SK-N-SH (cell line): Measurements from ENCODE around the gene HOXA6. TPM values are rescaled to one million over a fixed set of nuclear protein-coding genes. Genes with fewer than 3 reads are reported as not detected.
A peak's percentile ranks its signal among the peaks of the same experiment; 100 is the strongest.

Source experiments
- CTCF ChIA-PET: fragments of 300-600, 350-600 bp; formaldehyde crosslinking; extraction: SDS; loops from one replicate; lab custom pipeline; 2021; lab: Yijun Ruan, JAX
- POLR2A ChIA-PET: fragments of 350-600 bp; sonication (Branson Sonifier 250); formaldehyde crosslinking; extraction: SDS; loops from one replicate; lab custom pipeline; 2020; ENCODE audit warnings: antibody characterized with exemption, inconsistent platforms; lab: Yijun Ruan, JAX
- DNase-seq: peaks from one replicate; pipeline ENCODE4 v3.0.0; 2012
- H2AFZ ChIP-seq: fragments of 200-600 bp; sonication (generic); 2 replicates; pipeline ENCODE4 v1.8.1; 2016; ENCODE audit warnings: antibody characterized with exemption, mild to moderate bottlenecking, low read depth
- H3F3A ChIP-seq: fragments of 200-600 bp; sonication (generic); replicated peaks from 2 replicates; pipeline ENCODE3; 2016; ENCODE audit warnings: antibody characterized with exemption, mild to moderate bottlenecking; ENCODE audit not compliant: insufficient read depth
- H3K27ac ChIP-seq, 2 experiments: fragments of 200-500 bp in 1 of 2; fragments of 200-600 bp in 1 of 2; sonication (Bioruptor generic) in 1 of 2; sonication (generic), shearing (Covaris generic) in 1 of 2; 2 replicates each; pipeline versions ENCODE4 v1.5.1 to v1.6.1; 2014 to 2016; ENCODE audit warnings: low read depth in 2 of 2, inconsistent platforms in 1 of 2, low read length in 1 of 2, mild to moderate bottlenecking in 1 of 2, mixed read lengths in 1 of 2
- H3K27me3 ChIP-seq: fragments of 200-600 bp; sonication (generic), shearing (Covaris generic); 2 replicates; pipeline ENCODE4 v1.6.1; 2016; ENCODE audit warnings: mixed run types; ENCODE audit not compliant: insufficient read depth
- H3K36me3 ChIP-seq, 2 experiments: fragments of 200-500 bp in 1 of 2; fragments of 200-600 bp in 1 of 2; sonication (Bioruptor generic) in 1 of 2; sonication (generic) in 1 of 2; replicated peaks in 1 of 2; 2 replicates each; pipeline versions ENCODE3 to v1.5.1; 2014 to 2016; ENCODE audit warnings: low read length in 1 of 2, mild to moderate bottlenecking in 1 of 2; ENCODE audit not compliant: insufficient read depth in 2 of 2, control insufficient read depth in 1 of 2
- H3K4me1 ChIP-seq, 2 experiments: fragments of 200-500 bp in 1 of 2; fragments of 200-600 bp in 1 of 2; sonication (Bioruptor generic) in 1 of 2; sonication (generic), shearing (Covaris generic) in 1 of 2; 2 replicates each; pipeline versions ENCODE4 v1.5.1 to v1.6.1; 2014 to 2016; ENCODE audit warnings: low read depth in 1 of 2, low read length in 1 of 2, mixed run types in 1 of 2; ENCODE audit not compliant: insufficient read depth in 2 of 2, control insufficient read depth in 1 of 2
- H3K4me2 ChIP-seq: fragments of 200-600 bp; sonication (generic), shearing (Covaris generic); 2 replicates; pipeline ENCODE4 v1.6.1; 2017; ENCODE audit warnings: mixed run types
- H3K4me3 ChIP-seq, 2 experiments: fragments of 200-500 bp in 1 of 2; fragments of 200-600 bp in 1 of 2; sonication (Bioruptor generic) in 1 of 2; sonication (generic), shearing (Covaris generic) in 1 of 2; 2 replicates each; pipeline versions ENCODE4 v1.5.1 to v1.8.1; 2014 to 2016; ENCODE audit warnings: low read depth in 2 of 2, inconsistent platforms in 1 of 2, low read length in 1 of 2, mild to moderate bottlenecking in 1 of 2, mixed read lengths in 1 of 2, moderate library complexity in 1 of 2
- H3K79me2 ChIP-seq: fragments of 200-600 bp; sonication (generic); 2 replicates; pipeline ENCODE4 v1.8.1; 2017; ENCODE audit warnings: mild to moderate bottlenecking; ENCODE audit not compliant: insufficient read depth
- H3K9ac ChIP-seq: fragments of 200-600 bp; sonication (generic); 2 replicates; pipeline ENCODE4 v1.6.1; 2017; ENCODE audit warnings: mixed run types
- H3K9me2 ChIP-seq: fragments of 200-600 bp; sonication (generic); 2 replicates; pipeline ENCODE4 v1.6.1; 2017; ENCODE audit warnings: mixed run types
- H3K9me3 ChIP-seq: fragments of 200-600 bp; sonication (generic); 2 replicates; pipeline ENCODE4 v1.6.1; 2017; ENCODE audit warnings: mixed run types, mild to moderate bottlenecking, moderate library complexity
- H4K20me1 ChIP-seq: fragments of 200-600 bp; sonication (generic); 2 replicates; pipeline ENCODE4 v1.6.1; 2017; ENCODE audit warnings: mild to moderate bottlenecking, mixed run types; ENCODE audit not compliant: insufficient read depth
- CHD2 ChIP-seq: fragments of 150-350 bp; IDR thresholded peaks from 2 replicates; pipeline ENCODE4 v1.6.1; 2018; ENCODE audit warnings: low read length; ENCODE audit not compliant: partially characterized antibody
- CTCF ChIP-seq: fragments of 200-600 bp; sonication (generic); IDR thresholded peaks from 2 replicates; pipeline ENCODE4 v1.6.1; 2017; ENCODE audit warnings: antibody characterized with exemption, mild to moderate bottlenecking, moderate library complexity
- EZH2phosphoT487 ChIP-seq: fragments of 200-600 bp; sonication (generic); IDR thresholded peaks from 2 replicates; pipeline ENCODE4 v1.6.1; 2017; ENCODE audit warnings: low read depth, mixed run types, mild to moderate bottlenecking, antibody characterized with exemption, moderate library complexity, borderline replicate concordance
- FOXJ3 ChIP-seq: sonication (generic); formaldehyde crosslinking; IDR thresholded peaks from 2 replicates; pipeline ENCODE4 v1.5.1; 2020; ENCODE audit warnings: mild to moderate bottlenecking, missing genetic modification reagents
- GABPA ChIP-seq: IDR thresholded peaks from 2 replicates; pipeline ENCODE4 v1.4.0; 2012; ENCODE audit warnings: low read depth, mild to moderate bottlenecking
- MAX ChIP-seq: IDR thresholded peaks from 2 replicates; pipeline ENCODE4 v1.4.0; 2012; ENCODE audit warnings: low read depth
- NRF1 ChIP-seq: IDR thresholded peaks from 2 replicates; pipeline ENCODE4 v1.6.1; 2012; ENCODE audit warnings: low read depth, mild to moderate bottlenecking, low read length
- RAD21 ChIP-seq: IDR thresholded peaks from 2 replicates; pipeline ENCODE4 v1.6.1; 2012; ENCODE audit warnings: mild to moderate bottlenecking, low read length
- RCOR1 ChIP-seq: fragments of 150-350 bp; IDR thresholded peaks from 2 replicates; pipeline ENCODE4 v1.6.1; 2017; ENCODE audit warnings: antibody characterized with exemption, low read length
- SIN3A ChIP-seq: IDR thresholded peaks from 2 replicates; pipeline ENCODE4 v1.6.1; 2012; ENCODE audit warnings: low read depth, mild to moderate bottlenecking, low read length, moderate library complexity, borderline replicate concordance
- SMC3 ChIP-seq: IDR thresholded peaks from 2 replicates; pipeline ENCODE4 v1.6.1; 2012; ENCODE audit warnings: low read depth, low read length, improper control_type of control experiment
- TAF1 ChIP-seq: IDR thresholded peaks from 2 replicates; pipeline ENCODE4 v1.6.1; 2012; ENCODE audit warnings: low read depth, mild to moderate bottlenecking, low read length, moderate library complexity, borderline replicate concordance
- TEAD4 ChIP-seq: IDR thresholded peaks from 2 replicates; pipeline ENCODE4 v1.4.0; 2012; ENCODE audit warnings: mild to moderate bottlenecking, borderline replicate concordance; ENCODE audit not compliant: insufficient read depth
- YY1 ChIP-seq: IDR thresholded peaks from 2 replicates; pipeline ENCODE4 v1.4.0; 2012; ENCODE audit warnings: low read depth, mild to moderate bottlenecking
- WGBS: methylation state at CpG from one replicate; pipeline ENCODE4 v1.1.6; 2017; ENCODE audit warnings: low lambda C conversion rate; 5-methylcytosine and 5-hydroxymethylcytosine counted together
- polyA plus RNA-seq, 3 experiments: library from polyadenylated mRNA; depleted of rRNA; stranded (reverse); fragments of >200 nt; gene quantifications; 2 replicates each; pipeline ENCODE4 v1.2.3, GENCODE V29; 2012

Gene HOXA6
- polyA plus RNA-seq, 1 of the 3 experiments (the other 2 are of a cell fraction) = not detected

GRCh38 chr7:27161214-27161720 lies 13.7 kb upstream of the HOXA6 start:
- Histone ChIP-seq H3K9ac (no peak overlapping the region), H3K79me2 (no peaks in the 10 kb centered on the region), H3K4me3 (peak overlapping the region; percentile 39 to 70), H3F3A (peaks cover 10% of the 10 kb centered on the region), H2AFZ (peak overlapping the region; percentile 99; the same call in 1 of the 2 replicates), H3K36me3 (no peaks in the 10 kb centered on the region), H4K20me1 (no peaks in the 10 kb centered on the region), H3K9me2 (no peaks in the 10 kb centered on the region), H3K4me2 (peak overlapping the region; percentile 97), H3K4me1 (peaks cover 0 to 8% of the 10 kb centered on the region in 2 experiments; a peak in 1 of 4 replicates), H3K27me3 (peaks cover 91% of the 10 kb centered on the region), H3K9me3 (no peaks in the 10 kb centered on the region), H3K27ac (no peak overlapping the region)
- TF ChIP-seq EZH2phosphoT487 (no peak), CTCF (0 out of 2 replicates have a peak, but pooled peaks have one; percentile 35), TEAD4 (no peak), FOXJ3 (CRISPR knock-in tag) (no peak), SIN3A (no peak)
- WGBS = 15% methylated on average over 24 of the region's 27 CpGs
- POLR2A ChIA-PET = interaction anchor here (1.3 kb wide), 1 partner anchor 11 kb away, joined by 3 read pairs; no protein-coding TSS in a partner anchor
- CTCF ChIA-PET = interaction anchor here (0.6 to 12.1 kb wide), 71 partner anchors 13 to 1274 kb away, joined by 3 to 270 read pairs (median 4); partner anchors contain the start of genes HIBADH, HOXA10, HOXA11 and HOXA3
- DNase-seq = no peak

GRCh38 chr7:27160546-27161213 lies 13.1 kb upstream of the HOXA6 start:
- WGBS = 4% methylated on average over 36 of the region's 54 CpGs
- H3K79me2 ChIP-seq = no peaks in the 10 kb centered on the region
- peak; percentile 96 for DNase-seq
- H3K27me3 ChIP-seq = peaks cover 91% of the 10 kb centered on the region
- peak overlapping the region; percentile 99 for H2AFZ ChIP-seq
- H3F3A ChIP-seq = peaks cover 10% of the 10 kb centered on the region
- CTCF ChIA-PET = interaction anchor here (0.6 to 12.1 kb wide), 74 partner anchors 13 to 1281 kb away, joined by 3 to 270 read pairs (median 4); partner anchors contain the start of genes HIBADH, HOXA10, HOXA11 and HOXA3
- H3K27ac ChIP-seq = no peak overlapping the region
- H3K4me3 ChIP-seq = peak overlapping the region; percentile 39 to 70
- no peaks in the 10 kb centered on the region for H3K9me2 ChIP-seq
- POLR2A ChIA-PET = interaction anchor here (1.3 kb wide), 1 partner anchor 11 kb away, joined by 3 read pairs; no protein-coding TSS in a partner anchor
- TF ChIP-seq CHD2 = no peak
- peak; percentile 99 for TF ChIP-seq CTCF
- peak; percentile 59; the same call in 1 of the 2 replicates for TF ChIP-seq RCOR1
- TF ChIP-seq MAX = 0 out of 2 replicates have a peak, but pooled peaks have one; percentile 28
- TF ChIP-seq TEAD4 = peak; percentile 87
- TF ChIP-seq NRF1 = no peak
- no peak for TF ChIP-seq TAF1
- TF ChIP-seq SMC3 = peak; percentile 90
- TF ChIP-seq SIN3A = no peak
- no peak for TF ChIP-seq GABPA
- TF ChIP-seq YY1 = peak; percentile 94
- peak; percentile 94 for TF ChIP-seq RAD21
- H3K4me2 ChIP-seq = peak overlapping the region; percentile 97
- no peaks in the 10 kb centered on the region for H4K20me1 ChIP-seq
- no peaks in the 10 kb centered on the region for H3K9me3 ChIP-seq
- peaks cover 0 to 8% of the 10 kb centered on the region in 2 experiments; a peak in 1 of 4 replicates for H3K4me1 ChIP-seq
- H3K9ac ChIP-seq = no peak overlapping the region
- H3K36me3 ChIP-seq = no peaks in the 10 kb centered on the region
